CD4-positive, CD25-positive, alpha-beta regulatory T cell (primary cell): Measurements from ENCODE around the gene C5AR2. TPM values are rescaled to one million over a fixed set of nuclear protein-coding genes. Genes with fewer than 3 reads are reported as not detected.
"Not testable (repeated sequence)": the region's sequence is repeated elsewhere in the genome, so short reads cannot be mapped to it uniquely, and the experiment has no call there.

ENCODE experiments used
- ATAC-seq, 2 donors: fragments of 150-1000 bp; cut with Tn5 transposase; one replicate each; pipeline ENCODE4 v1.10.0; 2021; ENCODE audit warnings: low read depth in 2 of 2, moderate number of reproducible peaks in 2 of 2, moderate library complexity in 1 of 2
- DNase-seq, 3 donors: peaks; one replicate each; pipeline versions ENCODE4 v3.0.0 to v3.0.0-alpha.2; 2012 to 2022; ENCODE audit warnings: mixed read lengths in 1 of 3
- H3K27ac ChIP-seq: one replicate; pipeline ENCODE4 v1.7.0; 2013; ENCODE audit warnings: mild to moderate bottlenecking, low read length; ENCODE audit not compliant: insufficient read depth, poor library complexity, severe bottlenecking
- H3K27me3 ChIP-seq: one replicate; pipeline ENCODE4 v1.7.0; 2013; ENCODE audit warnings: low read length; ENCODE audit not compliant: control insufficient read depth, insufficient read depth
- H3K36me3 ChIP-seq: one replicate; pipeline ENCODE4 v1.7.0; 2013; ENCODE audit warnings: mild to moderate bottlenecking, low read length, moderate library complexity; ENCODE audit not compliant: control insufficient read depth, insufficient read depth
- H3K4me1 ChIP-seq: 2 replicates; pipeline ENCODE4 v1.7.0; 2013; ENCODE audit warnings: mild to moderate bottlenecking, low read length; ENCODE audit not compliant: insufficient read depth, control insufficient read depth, poor library complexity, severe bottlenecking
- H3K4me3 ChIP-seq: one replicate; pipeline ENCODE4 v1.7.0; 2013; ENCODE audit warnings: low read depth, mild to moderate bottlenecking, low read length, moderate library complexity
- H3K9me3 ChIP-seq, 2 experiments: 1 replicate in 1 of 2; 2 replicates in 1 of 2; pipeline ENCODE4 v1.7.0; 2013; ENCODE audit warnings: low read length in 2 of 2, mild to moderate bottlenecking in 1 of 2, moderate library complexity in 1 of 2; ENCODE audit not compliant: control insufficient read depth in 2 of 2
- H3K27ac Mint-ChIP-seq, 3 donors: one replicate each; pipeline ENCODE4 v1.8.0; 2020 to 2022; ENCODE audit warnings: mild to moderate bottlenecking in 3 of 3, mixed read lengths in 3 of 3, moderate library complexity in 2 of 3
- H3K27me3 Mint-ChIP-seq: one replicate; pipeline ENCODE4 v1.8.0; 2022; ENCODE audit warnings: mild to moderate bottlenecking, mixed read lengths
- H3K36me3 Mint-ChIP-seq: one replicate; pipeline ENCODE4 v1.8.0; 2020; ENCODE audit warnings: mixed read lengths
- H3K4me1 Mint-ChIP-seq, 4 donors: one replicate each; pipeline ENCODE4 v1.8.0; 2020 to 2022; ENCODE audit warnings: mixed read lengths in 4 of 4, mild to moderate bottlenecking in 1 of 4
- H3K4me3 Mint-ChIP-seq, 4 donors: one replicate each; pipeline ENCODE4 v1.8.0; 2020 to 2022; ENCODE audit warnings: mild to moderate bottlenecking in 4 of 4, mixed read lengths in 4 of 4, moderate library complexity in 3 of 4
- H3K9me3 Mint-ChIP-seq, 7 donors: one replicate each; pipeline ENCODE4 v1.8.0; 2020 to 2022; ENCODE audit warnings: mixed read lengths in 7 of 7, mild to moderate bottlenecking in 3 of 7, moderate library complexity in 2 of 7
- polyA plus RNA-seq, 4 donors: library from polyadenylated mRNA; unstranded; fragments of 300-500 nt; fragmentation: Illumina TruSeq; gene quantifications; one replicate each; pipeline ENCODE4 v1.2.3, GENCODE V29; 2021
- total RNA-seq: library from RNA; stranded (reverse); gene quantifications from one replicate; pipeline ENCODE4 v1.2.3, GENCODE V29; 2022

Gene C5AR2
- total and polyA plus RNA-seq, 5 donors from 2014 or later = 0.09 to 1.9 (median 0.23) TPM

- H3K36me3 Mint-ChIP-seq = no peaks in the 10 kb centered on the region
- Histone ChIP-seq H3K27me3 (no peaks in the 10 kb centered on the region), H3K27ac (no peak overlapping the region), H3K9me3 (no peaks in the 10 kb centered on the region), H3K4me3 (no peak overlapping the region), H3K4me1 (no peaks in the 10 kb centered on the region), H3K36me3 (no peaks in the 10 kb centered on the region)
- no peak overlapping the region for H3K27ac Mint-ChIP-seq
- H3K27me3 Mint-ChIP-seq = peaks cover 32% of the 10 kb centered on the region
- peaks cover 0 to 3% (median 0%) of the 10 kb centered on the region in 7 donors for H3K9me3 Mint-ChIP-seq
- ATAC-seq = no peak
- H3K4me1 Mint-ChIP-seq = no peaks in the 10 kb centered on the region
- no peak for DNase-seq
- no peak overlapping the region for H3K4me3 Mint-ChIP-seq
Measured at GRCh38 chr19:47324502-47324901, 7.5 kb upstream of the C5AR2 start.

GRCh38 chr19:47330466-47330869 lies 1.5 kb upstream of the C5AR2 start:
- ATAC-seq (no peak), DNase-seq (peak in 1 of 3 donors; percentile 21)
- Histone ChIP-seq H3K9me3 (no peaks in the 10 kb centered on the region), H3K27me3 (no peaks in the 10 kb centered on the region), H3K4me1 (peaks cover 4% of the 10 kb centered on the region), H3K27ac (no peak overlapping the region), H3K4me3 (no peak overlapping the region), H3K36me3 (no peaks in the 10 kb centered on the region)
- Mint-ChIP-seq H3K9me3 (peaks cover 0 to 3% (median 0%) of the 10 kb centered on the region in 7 donors), H3K36me3 (no peaks in the 10 kb centered on the region), H3K27me3 (peaks cover 16% of the 10 kb centered on the region), H3K27ac (peak overlapping the region in 1 of 3 donors; percentile 20), H3K4me3 (no peak overlapping the region), H3K4me1 (peaks cover 0 to 6% (median 2%) of the 10 kb centered on the region in 4 donors)

GRCh38 chr19:47331490-47331889 lies 485 bp upstream of the C5AR2 start:
- Mint-ChIP-seq H3K27me3 (peaks cover 13% of the 10 kb centered on the region), H3K36me3 (no peaks in the 10 kb centered on the region), H3K27ac (no peak overlapping the region), H3K9me3 (peaks cover 0 to 3% (median 0%) of the 10 kb centered on the region in 7 donors), H3K4me3 (no peak overlapping the region), H3K4me1 (peaks cover 0 to 15% (median 8%) of the 10 kb centered on the region in 4 donors)
- H3K9me3 ChIP-seq = no peaks in the 10 kb centered on the region
- no peak overlapping the region for H3K4me3 ChIP-seq
- H3K27ac ChIP-seq = no peak overlapping the region
- H3K27me3 ChIP-seq = no peaks in the 10 kb centered on the region
- ATAC-seq = no peak
- peaks cover 13% of the 10 kb centered on the region for H3K4me1 ChIP-seq
- no peak for DNase-seq
- no peaks in the 10 kb centered on the region for H3K36me3 ChIP-seq

- Histone ChIP-seq H3K4me3 (peak overlapping the region; percentile 26), H3K4me1 (peaks cover 20% of the 10 kb centered on the region)
- not testable (repeated sequence) for H3K27me3 ChIP-seq, H3K9me3 ChIP-seq, H3K9me3 Mint-ChIP-seq, H3K36me3 ChIP-seq, H3K27ac ChIP-seq, H3K36me3 Mint-ChIP-seq
- peak; percentile 52 to 77 for ATAC-seq
- peak in 2 of 3 donors; percentile 22 to 85 for DNase-seq
- peak overlapping the region; percentile 83 to 94 (median 89) for H3K27ac Mint-ChIP-seq
- peaks cover 12% of the 10 kb centered on the region for H3K27me3 Mint-ChIP-seq
- H3K4me1 Mint-ChIP-seq = peaks cover 0 to 27% (median 12%) of the 10 kb centered on the region in 4 donors
- peak overlapping the region; percentile 32 to 89 (median 76) for H3K4me3 Mint-ChIP-seq
Measured at GRCh38 chr19:47336765-47337718, 5.1 kb downstream of the C5AR2 start.

- H3K27ac Mint-ChIP-seq = no peak overlapping the region
- Histone ChIP-seq H3K27me3 (no peaks in the 10 kb centered on the region), H3K4me1 (peaks cover 20% of the 10 kb centered on the region), H3K27ac (no peak overlapping the region), H3K9me3 (no peaks in the 10 kb centered on the region), H3K4me3 (no peak overlapping the region), H3K36me3 (no peaks in the 10 kb centered on the region)
- peaks cover 0 to 27% (median 12%) of the 10 kb centered on the region in 4 donors for H3K4me1 Mint-ChIP-seq
- peaks cover 0 to 1% (median 0%) of the 10 kb centered on the region in 7 donors for H3K9me3 Mint-ChIP-seq
- peaks cover 13% of the 10 kb centered on the region for H3K36me3 Mint-ChIP-seq
- peak overlapping the region in 2 of 4 donors; percentile 16 to 61 for H3K4me3 Mint-ChIP-seq
- DNase-seq (no peak), ATAC-seq (no peak)
- H3K27me3 Mint-ChIP-seq = peaks cover 5% of the 10 kb centered on the region
Measured at GRCh38 chr19:47339196-47339880, 7.4 kb downstream of the C5AR2 start.

- H3K9me3 Mint-ChIP-seq = peaks cover 0 to 1% (median 0%) of the 10 kb centered on the region in 7 donors
- no peak for DNase-seq
- H3K4me1 Mint-ChIP-seq = peaks cover 0 to 21% (median 9%) of the 10 kb centered on the region in 4 donors
- Histone ChIP-seq H3K27me3 (no peaks in the 10 kb centered on the region), H3K4me1 (peaks cover 15% of the 10 kb centered on the region), H3K36me3 (no peaks in the 10 kb centered on the region), H3K9me3 (no peaks in the 10 kb centered on the region), H3K27ac (no peak overlapping the region), H3K4me3 (no peak overlapping the region)
- H3K4me3 Mint-ChIP-seq = no peak overlapping the region
- H3K27me3 Mint-ChIP-seq = peaks cover 5% of the 10 kb centered on the region
- no peak overlapping the region for H3K27ac Mint-ChIP-seq
- peaks cover 13% of the 10 kb centered on the region for H3K36me3 Mint-ChIP-seq
- no peak for ATAC-seq
Measured at GRCh38 chr19:47340477-47341208, 8.7 kb downstream of the C5AR2 start.

GRCh38 chr19:47341734-47342133 lies 9.8 kb downstream of the C5AR2 start:
- Histone ChIP-seq H3K27ac (no peak overlapping the region), H3K27me3 (no peaks in the 10 kb centered on the region), H3K4me3 (no peak overlapping the region), H3K9me3 (no peaks in the 10 kb centered on the region), H3K36me3 (no peaks in the 10 kb centered on the region), H3K4me1 (peaks cover 4% of the 10 kb centered on the region)
- Mint-ChIP-seq H3K36me3 (peaks cover 13% of the 10 kb centered on the region), H3K27me3 (peaks cover 5% of the 10 kb centered on the region), H3K4me3 (no peak overlapping the region), H3K4me1 (peaks cover 0 to 10% (median under 1%) of the 10 kb centered on the region in 4 donors), H3K27ac (no peak overlapping the region), H3K9me3 (no peaks in the 10 kb centered on the region)
- DNase-seq (no peak), ATAC-seq (no peak)
